ENCODE results near the gene TTC32. TPM values are rescaled to one million over a fixed set of nuclear protein-coding genes. Genes with fewer than 3 reads are reported as not detected.

TTC32 gene
- total and polyA plus RNA-seq, 2 donors (not counting 3 experiments of a cell fraction or from before 2014, with no cell fraction given): 8.8 to 9.4 TPM

GRCh38 chr2:19863303-19864041 is 38.3 kb downstream of the TTC32 start:
- CTCF ChIA-PET: interaction anchor here (0.6 to 4.1 kb wide), 21 partner anchors 10 to 1427 kb away, joined by 3 to 50 read pairs (median 4); partner anchors contain the start of gene OSR1
- DNase-seq (ENCODE audit: low read depth, low spot score) (peak; percentile 55), FAIRE-seq (peak; percentile 87)
- no peak overlapping the region for H3K4me3 ChIP-seq (replicated peaks in 1 of 3; ENCODE audit: insufficient read depth in 1 of 3, low read depth in 1 of 3, low read length in 3 of 3)
- intact Hi-C loops (cut with micrococcal nuclease) (loop anchor here (1.0 to 2.0 kb wide), 13 partner anchors 62 to 1476 kb away; no protein-coding TSS in a partner anchor), dilution Hi-C loops (cut with MboI; ENCODE audit: extremely low pct_ligation_motif_present, low sequenced_read_pairs) (no loop called here)
- no peaks in the 10 kb centered on the region for H3K36me3 ChIP-seq (ENCODE audit: control insufficient read depth in 2 of 2, extremely low read depth in 1 of 2, insufficient read depth in 2 of 2, low read length in 2 of 2)
- H3K79me2 ChIP-seq (ENCODE audit: control insufficient read depth, insufficient read depth, low read length): no peaks in the 10 kb centered on the region
- H3K27me3 ChIP-seq (ENCODE audit: control insufficient read depth in 2 of 2, insufficient read depth in 2 of 2, low read length in 2 of 2): no peaks in the 10 kb centered on the region
- no peaks in the 10 kb centered on the region for H3K9me1 ChIP-seq (replicated peaks; ENCODE audit: control insufficient read depth, extremely low read depth, insufficient read depth, low read length)
- no peaks in the 10 kb centered on the region for H3K9me3 ChIP-seq (replicated peaks; ENCODE audit: control insufficient read depth, insufficient read depth, low read length)
- H3K9ac ChIP-seq (replicated peaks; ENCODE audit: extremely low read depth, insufficient read depth, low read length): no peak overlapping the region
- no peak overlapping the region for H3K4me2 ChIP-seq (ENCODE audit: insufficient read depth, low read length)
- no peak overlapping the region for H3K27ac ChIP-seq (ENCODE audit: insufficient read depth, low read depth, low read length)
- peaks cover under 1% of the 10 kb centered on the region for H3K4me1 ChIP-seq (ENCODE audit: control insufficient read depth, extremely low read depth, insufficient read depth, low read length)
- POLR2A ChIA-PET: no interaction called here
- H4K20me1 ChIP-seq (replicated peaks; ENCODE audit: control insufficient read depth, extremely low read depth, insufficient read depth, low read length): no peaks in the 10 kb centered on the region
- BruUV-seq (replicated peaks): no TSS peak
- TF ChIP-seq, protein P1, sequence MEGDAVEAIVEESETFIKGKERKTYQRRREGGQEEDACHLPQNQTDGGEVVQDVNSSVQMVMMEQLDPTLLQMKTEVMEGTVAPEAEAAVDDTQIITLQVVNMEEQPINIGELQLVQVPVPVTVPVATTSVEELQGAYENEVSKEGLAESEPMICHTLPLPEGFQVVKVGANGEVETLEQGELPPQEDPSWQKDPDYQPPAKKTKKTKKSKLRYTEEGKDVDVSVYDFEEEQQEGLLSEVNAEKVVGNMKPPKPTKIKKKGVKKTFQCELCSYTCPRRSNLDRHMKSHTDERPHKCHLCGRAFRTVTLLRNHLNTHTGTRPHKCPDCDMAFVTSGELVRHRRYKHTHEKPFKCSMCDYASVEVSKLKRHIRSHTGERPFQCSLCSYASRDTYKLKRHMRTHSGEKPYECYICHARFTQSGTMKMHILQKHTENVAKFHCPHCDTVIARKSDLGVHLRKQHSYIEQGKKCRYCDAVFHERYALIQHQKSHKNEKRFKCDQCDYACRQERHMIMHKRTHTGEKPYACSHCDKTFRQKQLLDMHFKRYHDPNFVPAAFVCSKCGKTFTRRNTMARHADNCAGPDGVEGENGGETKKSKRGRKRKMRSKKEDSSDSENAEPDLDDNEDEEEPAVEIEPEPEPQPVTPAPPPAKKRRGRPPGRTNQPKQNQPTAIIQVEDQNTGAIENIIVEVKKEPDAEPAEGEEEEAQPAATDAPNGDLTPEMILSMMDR (IDR thresholded peaks at IDR 0.05; ENCODE audit: extremely low read depth in 1 of 2, insufficient read depth in 1 of 2, low read depth in 1 of 2, low read length in 2 of 2): peak; percentile 88 to 94
- TF ChIP-seq FOS (IDR thresholded peaks at IDR 0.05; ENCODE audit: borderline replicate concordance, insufficient read depth, low read length) (no peak), MYC (IDR thresholded peaks at IDR 0.05; ENCODE audit: low read depth, low read length) (no peak), GATA2 (IDR thresholded peaks at IDR 0.05; ENCODE audit: insufficient read depth, insufficient read length, low read depth, low read length) (no peak)
- peak overlapping the region; percentile 89 for H2AFZ ChIP-seq (ENCODE audit: low read depth, low read length)

Data from endothelial cell of umbilical vein (primary cell).